ENCODE results near the gene PPP6R1.

The PPP6R1 gene

GRCh38 chr19:55279770-55280643 is 21.2 kb upstream of the PPP6R1 start, which contains the start of gene HSPBP1:
TSS of gene HSPBP1 (minus strand) at chr19:55280110. CDS start at chr19:55279608, 502 bp downstream.
- ATAC-seq, result peak; percentile 91 to 94

GRCh38 chr19:55279340-55279739 is 20.5 kb upstream of the PPP6R1 start:
- no peak for ATAC-seq

- no peak for ATAC-seq
These were observed 19.7 kb upstream of the PPP6R1 start for GRCh38 chr19:55278391-55279135.

- no peak for ATAC-seq
These were observed 18.7 kb upstream of the PPP6R1 start for GRCh38 chr19:55277494-55277893.

- no peak for ATAC-seq
These were observed 18.1 kb upstream of the PPP6R1 start for GRCh38 chr19:55276720-55277430.

GRCh38 chr19:55275851-55276719 is 17.3 kb upstream of the PPP6R1 start:
- peak in 1 of 2 donors; percentile 35 for ATAC-seq

- ATAC-seq, result no peak
These were observed 15.3 kb upstream of the PPP6R1 start for GRCh38 chr19:55273978-55274707.

GRCh38 chr19:55272142-55272541 is 13.3 kb upstream of the PPP6R1 start:
- ATAC-seq, result no peak

- no peak for ATAC-seq
These were observed 11.5 kb upstream of the PPP6R1 start for GRCh38 chr19:55270172-55270942.

- no peak for ATAC-seq
These were observed 10.5 kb upstream of the PPP6R1 start for GRCh38 chr19:55269299-55269698.

GRCh38 chr19:55266840-55267239 is 8.0 kb upstream of the PPP6R1 start:
- no peak for ATAC-seq

- ATAC-seq, result no peak
These were observed 7.6 kb upstream of the PPP6R1 start for GRCh38 chr19:55266404-55266803.

GRCh38 chr19:55265723-55266386 is 7.0 kb upstream of the PPP6R1 start:
- ATAC-seq, result no peak

GRCh38 chr19:55265173-55265572 is 6.4 kb upstream of the PPP6R1 start:
- ATAC-seq, result no peak

- no peak for ATAC-seq
These were observed 5.7 kb upstream of the PPP6R1 start for GRCh38 chr19:55264531-55264930.

- ATAC-seq, result no peak
These were observed 3.5 kb upstream of the PPP6R1 start for GRCh38 chr19:55262359-55262758.

- no peak for ATAC-seq
These were observed 2.9 kb upstream of the PPP6R1 start for GRCh38 chr19:55261671-55262126.

- no peak for ATAC-seq
These were observed 858 bp upstream of the PPP6R1 start for GRCh38 chr19:55259540-55260210.

GRCh38 chr19:55258476-55258827 is 365 bp downstream of the PPP6R1 start:
- peak; percentile 2 to 5 for ATAC-seq
